ENCODE measurements around the gene PCDHGA4.
"Not testable (repeated sequence)": the region's sequence is repeated elsewhere in the genome, so short reads cannot be mapped to it uniquely, and the experiment has no call there.

The PCDHGA4 gene

GRCh38 chr5:141354900-141355469 lies at the start of gene PCDHGA4:
TSS of gene PCDHGA4 (plus strand) at chr5:141355021. CDS start at chr5:141355108, 87 bp downstream.
- DNase-seq: no peak

- DNase-seq: no peak
These were observed 48.2 kb upstream of the PCDHGA4 start for GRCh38 chr5:141306630-141307029.

- DNase-seq: no peak
These were observed 41.1 kb upstream of the PCDHGA4 start for GRCh38 chr5:141313711-141314110.

- DNase-seq: not testable (repeated sequence)
These were observed 37.9 kb upstream of the PCDHGA4 start for GRCh38 chr5:141316963-141317362.

GRCh38 chr5:141319202-141319601 lies 35.6 kb upstream of the PCDHGA4 start:
- DNase-seq: no peak

GRCh38 chr5:141319699-141320098 lies 35.1 kb upstream of the PCDHGA4 start:
- DNase-seq: no peak

GRCh38 chr5:141320225-141321169 lies 34.3 kb upstream of the PCDHGA4 start, which contains the start of gene TAF7:
TSS of gene TAF7 (minus strand) at chr5:141320784. CDS start at chr5:141320044, 740 bp downstream.
- peak; percentile 91 to 92 for DNase-seq

GRCh38 chr5:141322261-141322660 lies 32.6 kb upstream of the PCDHGA4 start:
- no peak for DNase-seq

- DNase-seq: peak; percentile 67 to 69
These were observed 28.6 kb upstream of the PCDHGA4 start for GRCh38 chr5:141326088-141326854.

- no peak for DNase-seq
These were observed 26.6 kb upstream of the PCDHGA4 start for GRCh38 chr5:141328231-141328630.

- no peak for DNase-seq
These were observed 24.3 kb upstream of the PCDHGA4 start, which contains the start of gene PCDHGA1 for GRCh38 chr5:141330299-141331080. TSS of gene PCDHGA1 (plus strand) at chr5:141330514.

GRCh38 chr5:141332571-141332970 lies 22.2 kb upstream of the PCDHGA4 start:
- not testable (repeated sequence) for DNase-seq

GRCh38 chr5:141338538-141339306 lies 16.1 kb upstream of the PCDHGA4 start, which contains the start of gene PCDHGA2:
TSS of gene PCDHGA2 (plus strand) at chr5:141338760.
- DNase-seq: no peak

GRCh38 chr5:141340781-141341354 lies 14.0 kb upstream of the PCDHGA4 start:
- DNase-seq: not testable (repeated sequence)

- no peak for DNase-seq
These were observed 12.0 kb upstream of the PCDHGA4 start for GRCh38 chr5:141342773-141343172.

GRCh38 chr5:141343242-141343952 lies 11.4 kb upstream of the PCDHGA4 start, which contains the start of gene PCDHGA3:
TSS of gene PCDHGA3 (plus strand) at chr5:141343829. CDS start at chr5:141344034, 205 bp downstream.
- DNase-seq: no peak

GRCh38 chr5:141343953-141344463 lies 10.8 kb upstream of the PCDHGA4 start:
- DNase-seq: no peak

GRCh38 chr5:141345327-141345726 lies 9.5 kb upstream of the PCDHGA4 start:
- DNase-seq: no peak

- not testable (repeated sequence) for DNase-seq
These were observed 8.8 kb upstream of the PCDHGA4 start for GRCh38 chr5:141346017-141346416.

Data from activated CD4-positive, alpha-beta T cell treated with anti-CD3 and anti-CD28 coated beads, Interleukin-2, amount 50 U/mL, for 48 hours (primary cell).